Retinal pigment epithelial cell (primary cell): ENCODE measurements around the gene PIN1.

Experiments
- DNase-seq: peaks from one replicate; pipeline ENCODE4 v3.0.0-alpha.2; 2010; ENCODE audit warnings: low read depth
- H3K4me3 ChIP-seq: 2 replicates; pipeline ENCODE4 v1.5.1; 2011; ENCODE audit warnings: mild to moderate bottlenecking, low read length, control low read depth, moderate library complexity
- TF ChIP-seq, protein P1 (sequence below): conservative IDR thresholded peaks from 2 replicates; pipeline ENCODE4 v1.5.1; 2011; ENCODE audit warnings: low read depth, low read length, control low read depth, inconsistent platforms

PIN1 gene

DNA sequence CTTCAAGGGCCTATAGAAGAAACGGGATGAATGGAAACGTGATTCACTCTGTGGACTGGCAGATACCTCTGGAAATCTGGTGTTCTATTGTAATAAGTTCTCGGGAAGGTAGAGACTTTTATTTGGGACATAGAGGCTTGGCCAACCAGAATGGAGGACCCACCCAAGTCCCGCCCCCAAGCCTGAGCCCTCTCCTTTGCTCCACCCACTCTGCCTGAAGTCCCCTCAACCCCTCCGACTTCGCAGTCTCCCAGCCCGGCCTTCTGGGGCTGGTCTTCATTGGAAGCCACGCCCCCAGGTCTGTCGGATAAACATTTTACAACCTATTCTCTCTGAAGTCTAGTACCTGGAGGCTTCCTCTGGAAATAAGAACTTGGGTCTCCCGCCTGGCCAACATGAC lies 33.1 kb upstream of the PIN1 start:
- no peak for DNase-seq
- no peak overlapping the region for H3K4me3 ChIP-seq
- TF ChIP-seq, protein P1, sequence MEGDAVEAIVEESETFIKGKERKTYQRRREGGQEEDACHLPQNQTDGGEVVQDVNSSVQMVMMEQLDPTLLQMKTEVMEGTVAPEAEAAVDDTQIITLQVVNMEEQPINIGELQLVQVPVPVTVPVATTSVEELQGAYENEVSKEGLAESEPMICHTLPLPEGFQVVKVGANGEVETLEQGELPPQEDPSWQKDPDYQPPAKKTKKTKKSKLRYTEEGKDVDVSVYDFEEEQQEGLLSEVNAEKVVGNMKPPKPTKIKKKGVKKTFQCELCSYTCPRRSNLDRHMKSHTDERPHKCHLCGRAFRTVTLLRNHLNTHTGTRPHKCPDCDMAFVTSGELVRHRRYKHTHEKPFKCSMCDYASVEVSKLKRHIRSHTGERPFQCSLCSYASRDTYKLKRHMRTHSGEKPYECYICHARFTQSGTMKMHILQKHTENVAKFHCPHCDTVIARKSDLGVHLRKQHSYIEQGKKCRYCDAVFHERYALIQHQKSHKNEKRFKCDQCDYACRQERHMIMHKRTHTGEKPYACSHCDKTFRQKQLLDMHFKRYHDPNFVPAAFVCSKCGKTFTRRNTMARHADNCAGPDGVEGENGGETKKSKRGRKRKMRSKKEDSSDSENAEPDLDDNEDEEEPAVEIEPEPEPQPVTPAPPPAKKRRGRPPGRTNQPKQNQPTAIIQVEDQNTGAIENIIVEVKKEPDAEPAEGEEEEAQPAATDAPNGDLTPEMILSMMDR, result no peak

DNA sequence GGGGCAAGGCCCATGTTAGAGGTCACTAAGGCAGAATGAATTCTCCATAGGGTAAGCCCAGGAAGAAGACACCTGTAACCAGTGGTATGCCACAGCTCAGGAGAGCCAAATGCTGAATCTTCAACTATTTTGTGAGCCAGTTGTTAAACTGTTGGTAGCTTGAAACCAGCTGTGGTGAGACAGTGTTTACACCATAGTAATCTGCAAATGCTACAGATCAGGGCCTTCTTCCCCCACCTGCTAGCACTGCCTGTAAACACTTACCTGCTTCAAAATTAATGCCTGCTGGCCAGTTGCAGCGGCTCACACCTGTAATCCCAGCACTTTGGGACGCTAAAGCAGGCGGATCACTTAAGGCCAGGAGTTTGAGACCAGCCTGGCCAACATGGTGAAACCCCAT lies 28.3 kb upstream of the PIN1 start:
- TF ChIP-seq, protein P1, result no peak
- H3K4me3 ChIP-seq, result no peak overlapping the region
- DNase-seq, result no peak

DNA sequence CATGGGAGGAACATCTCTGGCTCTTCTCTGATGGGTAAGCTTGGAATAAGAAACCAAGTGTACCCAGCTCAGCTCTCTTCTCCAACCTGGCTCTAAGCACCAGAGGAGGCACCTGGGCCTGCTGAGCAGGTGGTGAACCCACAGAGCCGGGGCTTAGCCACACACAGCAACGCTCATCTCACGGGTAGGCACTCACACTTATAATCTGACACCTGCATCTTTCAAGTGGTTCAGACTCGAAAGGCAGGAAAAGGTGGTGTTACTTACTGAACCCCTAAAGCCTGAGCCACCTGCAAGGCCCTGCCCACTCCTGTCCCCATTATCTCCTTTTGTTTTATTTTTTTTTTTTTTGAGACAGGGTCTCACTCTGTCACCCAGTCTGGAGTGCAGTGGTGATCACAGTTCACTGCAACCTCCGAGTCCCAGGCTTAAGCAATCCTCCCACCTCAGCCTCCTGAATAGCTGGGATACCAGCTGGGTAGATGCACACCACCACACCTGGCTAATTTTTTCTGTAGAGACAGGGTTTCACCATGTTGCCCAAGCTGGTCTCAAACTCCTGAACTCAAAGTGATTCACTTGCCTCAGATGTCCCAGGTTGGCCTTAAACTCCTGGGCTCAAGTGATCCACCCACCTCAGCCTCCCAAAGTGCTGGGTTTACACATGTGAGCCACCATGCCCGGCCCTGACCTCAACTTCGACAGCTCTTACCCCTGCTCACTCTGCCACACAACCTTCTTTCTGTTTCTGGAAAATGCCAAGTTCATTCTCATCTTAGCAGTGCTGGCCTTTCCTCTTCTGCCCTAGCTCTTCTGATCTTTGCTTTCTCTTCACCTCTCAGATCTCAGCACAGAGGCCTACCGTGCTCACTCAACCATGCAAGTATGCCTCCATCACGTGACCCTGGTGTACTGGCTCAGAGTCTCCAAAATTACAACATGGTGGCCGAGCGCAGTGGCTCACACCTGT lies 26.0 kb upstream of the PIN1 start:
- no peak overlapping the region for H3K4me3 ChIP-seq
- TF ChIP-seq, protein P1, result no peak
- DNase-seq, result no peak

DNA sequence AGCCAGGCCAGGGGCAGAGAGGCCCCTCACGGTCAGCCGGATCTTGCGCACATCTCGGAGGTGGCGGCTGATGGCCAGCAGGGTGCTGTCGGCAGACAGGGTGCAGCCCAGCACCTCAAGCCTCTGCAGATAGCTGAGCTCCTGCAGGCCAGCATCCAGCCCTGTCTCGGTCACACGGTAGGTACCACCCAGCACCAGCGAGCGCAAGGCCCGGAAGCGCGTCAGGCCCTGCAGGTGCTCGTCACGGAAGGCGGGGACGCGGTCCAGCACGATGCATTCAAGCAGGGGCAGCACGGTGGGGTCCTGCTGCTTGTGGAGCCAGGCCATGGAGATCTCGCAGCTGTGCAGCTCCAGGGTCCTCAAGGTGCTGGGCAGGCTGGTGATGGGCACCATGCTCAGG lies 24.0 kb upstream of the PIN1 start:
- TF ChIP-seq, protein P1, result no peak
- no peak overlapping the region for H3K4me3 ChIP-seq

DNA sequence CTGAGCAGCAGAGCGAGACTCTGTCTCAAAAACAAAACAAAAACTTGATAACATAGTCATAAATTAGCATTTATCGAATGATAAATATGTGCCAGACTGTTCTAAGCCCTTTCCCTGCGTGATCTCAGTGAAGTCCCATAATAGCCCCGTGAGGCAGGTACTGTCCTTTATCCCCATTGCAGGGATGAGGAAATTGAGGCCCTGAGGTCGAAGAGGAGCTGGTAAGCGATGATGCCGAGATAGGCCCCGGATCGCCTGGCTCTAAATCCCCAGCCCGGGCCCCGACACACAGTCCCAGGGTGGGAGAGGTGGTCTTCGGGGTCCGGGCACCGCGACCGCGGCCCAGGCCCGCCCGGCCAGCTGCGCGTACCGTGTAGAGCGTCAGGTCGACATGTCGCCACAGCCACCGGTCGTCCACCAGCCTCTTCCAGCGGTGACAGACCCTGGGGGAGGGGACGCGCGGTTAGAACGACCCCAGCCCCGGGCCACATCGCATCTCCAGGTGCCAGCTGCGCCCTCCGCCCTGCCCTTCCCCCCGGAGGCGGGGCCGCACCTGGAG lies 16.9 kb upstream of the PIN1 start:
- DNase-seq, result no peak

More for the DNA sequence above, 24.0 kb upstream of the PIN1 start:
- DNase-seq, result no peak

DNA sequence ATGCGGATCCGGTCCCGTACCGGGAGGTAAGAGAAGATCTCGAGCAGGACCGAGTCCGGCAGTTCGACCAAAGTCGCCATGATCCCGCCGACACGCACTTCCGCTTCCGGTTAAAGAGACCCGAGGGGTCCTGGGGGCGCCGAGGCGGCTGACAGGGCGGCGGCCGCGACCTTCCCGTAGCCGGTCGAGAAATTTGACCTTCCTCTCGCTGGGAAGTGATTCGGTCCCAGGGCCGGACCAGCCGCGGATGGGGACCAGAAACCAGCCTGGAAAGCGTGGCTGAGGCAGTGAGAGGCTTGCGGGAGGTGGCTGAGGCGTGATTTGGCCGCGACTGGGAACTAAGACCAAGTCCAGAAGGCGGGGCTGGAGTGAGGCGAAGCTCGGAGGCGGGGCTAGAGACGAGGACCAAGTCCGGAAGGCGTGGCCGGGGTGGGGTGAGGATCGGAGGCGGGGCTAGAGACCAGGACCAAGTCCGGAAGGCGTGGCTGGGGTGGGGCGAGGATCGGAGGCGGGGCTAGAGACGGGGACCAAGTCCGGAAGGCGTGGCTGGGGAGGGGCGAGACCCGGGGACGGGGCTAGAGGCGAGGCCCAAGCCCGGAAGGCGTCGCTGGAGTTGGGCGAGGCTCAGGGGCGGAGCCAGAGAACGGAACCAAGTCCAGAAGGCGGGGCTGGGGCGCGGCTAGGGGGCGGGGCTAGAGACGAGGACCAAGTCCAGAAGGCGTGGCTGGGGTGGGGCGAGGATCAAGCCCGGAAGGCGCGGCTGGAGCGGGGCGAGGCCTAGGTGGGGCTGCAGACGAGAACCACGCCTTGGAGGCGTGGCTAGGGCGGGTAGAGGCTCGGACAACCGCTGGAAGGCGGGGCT lies 16.2 kb upstream of the PIN1 start, which contains the start of gene FBXL12:
TSS of gene FBXL12 (minus strand) at position 346 of the 862 bp plus-strand sequence. CDS start at position 80, 266 bp downstream.
- H3K4me3 ChIP-seq, result peak within 1 kb of the TSS; percentile 93
- TF ChIP-seq, protein P1, result no peak
- peak; percentile 97 for DNase-seq

More for the DNA sequence above, 16.9 kb upstream of the PIN1 start:
- H3K4me3 ChIP-seq, result peak overlapping the region; percentile 93
- TF ChIP-seq, protein P1, result no peak
